ENCODE results near the gene CASZ1. TPM values are rescaled to one million over a fixed set of nuclear protein-coding genes. Genes with fewer than 3 reads are reported as not detected.

The CASZ1 gene
- total and polyA plus RNA-seq, 2 donors from 2014 or later = 10.1 to 33.0 TPM

- no peaks in the 10 kb centered on the region for H3K36me3 ChIP-seq (ENCODE audit: control insufficient read depth in 2 of 3, insufficient read depth in 3 of 3, low read length in 3 of 3)
- H3K9me3 ChIP-seq (ENCODE audit: control insufficient read depth in 2 of 3, insufficient read depth in 1 of 3, low read length in 3 of 3) = no peaks in the 10 kb centered on the region
- H3K4me3 ChIP-seq (ENCODE audit: low read length in 3 of 3) = no peak overlapping the region
- peaks cover 13% of the 10 kb centered on the region for H3K27me3 ChIP-seq (ENCODE audit: control insufficient read depth, insufficient read depth, low read length)
- no peak for FAIRE-seq
- no peak for TF ChIP-seq CTCF (IDR thresholded peaks at IDR 0.05; ENCODE audit: borderline replicate concordance, extremely low read depth, insufficient read depth)
- no peak overlapping the region for H3K27ac ChIP-seq (ENCODE audit: low read depth in 2 of 2, low read length in 2 of 2)
- H3K4me1 ChIP-seq (ENCODE audit: control insufficient read depth in 2 of 3, insufficient read depth in 2 of 3, low read depth in 1 of 3, low read length in 3 of 3) = no peaks in the 10 kb centered on the region
- no peak overlapping the region for H3K9ac ChIP-seq (ENCODE audit: low read length in 3 of 3)
- intact Hi-C loops (cut with DNase I) = no loop called here
- no peak for DNase-seq
These were observed 29.1 kb upstream of the CASZ1 start for GRCh38 chr1:10825592-10825991.

- no peaks in the 10 kb centered on the region for H3K9me3 ChIP-seq (ENCODE audit: control insufficient read depth in 2 of 3, insufficient read depth in 1 of 3, low read length in 3 of 3)
- intact Hi-C loops (cut with DNase I) = no loop called here
- peaks cover 13% of the 10 kb centered on the region for H3K27me3 ChIP-seq (ENCODE audit: control insufficient read depth, insufficient read depth, low read length)
- H3K4me1 ChIP-seq (ENCODE audit: control insufficient read depth in 2 of 3, insufficient read depth in 2 of 3, low read depth in 1 of 3, low read length in 3 of 3) = no peaks in the 10 kb centered on the region
- no peak for TF ChIP-seq CTCF (IDR thresholded peaks at IDR 0.05; ENCODE audit: borderline replicate concordance, extremely low read depth, insufficient read depth)
- H3K4me3 ChIP-seq (ENCODE audit: low read length in 3 of 3) = no peak overlapping the region
- DNase-seq (peak in 1 of 5 donors; percentile 29), FAIRE-seq (no peak)
- H3K27ac ChIP-seq (ENCODE audit: low read depth in 2 of 2, low read length in 2 of 2) = no peak overlapping the region
- H3K9ac ChIP-seq (ENCODE audit: low read length in 3 of 3) = no peak overlapping the region
- no peaks in the 10 kb centered on the region for H3K36me3 ChIP-seq (ENCODE audit: control insufficient read depth in 2 of 3, insufficient read depth in 3 of 3, low read length in 3 of 3)
These were observed 28.5 kb upstream of the CASZ1 start for GRCh38 chr1:10824821-10825540.

GRCh38 chr1:10823000-10823401 lies 26.6 kb upstream of the CASZ1 start:
- intact Hi-C loops (cut with DNase I) = no loop called here
- H3K4me1 ChIP-seq (ENCODE audit: control insufficient read depth in 2 of 3, insufficient read depth in 2 of 3, low read depth in 1 of 3, low read length in 3 of 3) = no peaks in the 10 kb centered on the region
- no peak overlapping the region for H3K9ac ChIP-seq (ENCODE audit: low read length in 3 of 3)
- TF ChIP-seq CTCF (IDR thresholded peaks at IDR 0.05; ENCODE audit: borderline replicate concordance, extremely low read depth, insufficient read depth) = no peak
- FAIRE-seq (no peak), DNase-seq (no peak)
- H3K27me3 ChIP-seq (ENCODE audit: control insufficient read depth, insufficient read depth, low read length) = peaks cover 5% of the 10 kb centered on the region
- no peaks in the 10 kb centered on the region for H3K9me3 ChIP-seq (ENCODE audit: control insufficient read depth in 2 of 3, insufficient read depth in 1 of 3, low read length in 3 of 3)
- no peaks in the 10 kb centered on the region for H3K36me3 ChIP-seq (ENCODE audit: control insufficient read depth in 2 of 3, insufficient read depth in 3 of 3, low read length in 3 of 3)
- no peak overlapping the region for H3K27ac ChIP-seq (ENCODE audit: low read depth in 2 of 2, low read length in 2 of 2)
- H3K4me3 ChIP-seq (ENCODE audit: low read length in 3 of 3) = no peak overlapping the region

- TF ChIP-seq CTCF (IDR thresholded peaks at IDR 0.05; ENCODE audit: borderline replicate concordance, extremely low read depth, insufficient read depth) = no peak
- FAIRE-seq = no peak
- H3K36me3 ChIP-seq (ENCODE audit: control insufficient read depth in 2 of 3, insufficient read depth in 3 of 3, low read length in 3 of 3) = no peaks in the 10 kb centered on the region
- H3K27me3 ChIP-seq (ENCODE audit: control insufficient read depth, insufficient read depth, low read length) = no peaks in the 10 kb centered on the region
- H3K9ac ChIP-seq (ENCODE audit: low read length in 3 of 3) = no peak overlapping the region
- H3K4me3 ChIP-seq (ENCODE audit: low read length in 3 of 3) = no peak overlapping the region
- no peaks in the 10 kb centered on the region for H3K9me3 ChIP-seq (ENCODE audit: control insufficient read depth in 2 of 3, insufficient read depth in 1 of 3, low read length in 3 of 3)
- H3K27ac ChIP-seq (ENCODE audit: low read depth in 2 of 2, low read length in 2 of 2) = no peak overlapping the region
- DNase-seq = no peak
- intact Hi-C loops (cut with DNase I) = no loop called here
- H3K4me1 ChIP-seq (ENCODE audit: control insufficient read depth in 2 of 3, insufficient read depth in 2 of 3, low read depth in 1 of 3, low read length in 3 of 3) = no peaks in the 10 kb centered on the region
These were observed 24.9 kb upstream of the CASZ1 start for GRCh38 chr1:10821388-10821787.
